Spinal cord (tissue), 10 donors: ENCODE results near the gene TGFBR3. TPM values are rescaled to one million over a fixed set of nuclear protein-coding genes. Genes with fewer than 3 reads are reported as not detected.

Experiments used
- DNase-seq, 6 donors: peaks; one replicate each; pipeline versions ENCODE4 v3.0.0 to v3.0.0-alpha.2; 2013 to 2015; ENCODE audit warnings: low spot score in 6 of 6, low read depth in 4 of 6
- H3K27ac ChIP-seq: one replicate; pipeline ENCODE4 v1.5.1; 2013; ENCODE audit warnings: low read depth, low read length, control low read depth
- H3K27me3 ChIP-seq: one replicate; pipeline ENCODE4 v1.6.1; 2013; ENCODE audit warnings: low read length; ENCODE audit not compliant: control insufficient read depth, insufficient read depth
- H3K36me3 ChIP-seq: one replicate; pipeline ENCODE4 v1.6.1; 2013; ENCODE audit warnings: low read length; ENCODE audit not compliant: control insufficient read depth, insufficient read depth
- H3K4me1 ChIP-seq: one replicate; pipeline ENCODE4 v1.6.1; 2013; ENCODE audit warnings: low read length; ENCODE audit not compliant: control insufficient read depth, insufficient read depth
- H3K4me3 ChIP-seq: one replicate; pipeline ENCODE4 v1.5.1; 2013; ENCODE audit warnings: low read depth, low read length, control low read depth
- H3K9me3 ChIP-seq: one replicate; pipeline ENCODE4 v1.6.1; 2013; ENCODE audit warnings: low read length; ENCODE audit not compliant: control insufficient read depth, insufficient read depth
- WGBS: methylation state at CpG from one replicate; pipeline ENCODE4 v1.1.5; 2013; ENCODE audit warnings: missing lambda C conversion rate; ENCODE audit not compliant: insufficient coverage; 5-methylcytosine and 5-hydroxymethylcytosine counted together
- polyA plus RNA-seq, 2 donors: library from polyadenylated mRNA; unstranded; fragments of 120-200 nt; gene quantifications; one replicate each; pipeline ENCODE4 v1.2.1, GENCODE V29; 2013; ENCODE audit not compliant: insufficient read length in 2 of 2
- total RNA-seq, 2 donors: library from RNA; depleted of rRNA in 1 of 2; stranded (reverse); fragments of 120-200 nt in 1 of 2; fragments of >200 nt in 1 of 2; gene quantifications; one replicate each; pipeline versions ENCODE4 v1.2.3 to v1.2.4, GENCODE V29; 2013 to 2014
- donor health status: healthy.

Gene TGFBR3
- total and polyA plus RNA-seq, 4 donors, result 8.0 to 99.8 (median 30.0) TPM

GRCh38 chr1:91708691-91709090, 177.3 kb downstream of the TGFBR3 start:
- Histone ChIP-seq H3K4me1 (no peaks in the 10 kb centered on the region), H3K27ac (no peak overlapping the region), H3K9me3 (no peaks in the 10 kb centered on the region), H3K4me3 (no peak overlapping the region), H3K27me3 (no peaks in the 10 kb centered on the region), H3K36me3 (no peaks in the 10 kb centered on the region)
- WGBS, result 95% methylated on average over 5 of the region's 5 CpGs
- no peak for DNase-seq

GRCh38 chr1:91707890-91708218, 178.1 kb downstream of the TGFBR3 start:
- Histone ChIP-seq H3K36me3 (no peaks in the 10 kb centered on the region), H3K27me3 (no peaks in the 10 kb centered on the region), H3K4me1 (no peaks in the 10 kb centered on the region), H3K27ac (no peak overlapping the region), H3K9me3 (no peaks in the 10 kb centered on the region), H3K4me3 (no peak overlapping the region)
- 100% methylated on average over 1 of the region's 1 CpG for WGBS
- DNase-seq, result no peak

- Histone ChIP-seq H3K27ac (no peak overlapping the region), H3K27me3 (no peaks in the 10 kb centered on the region), H3K4me1 (no peaks in the 10 kb centered on the region), H3K4me3 (no peak overlapping the region), H3K9me3 (no peaks in the 10 kb centered on the region), H3K36me3 (no peaks in the 10 kb centered on the region)
- no peak for DNase-seq
- 100% methylated on average over 2 of the region's 3 CpGs for WGBS
Observed at GRCh38 chr1:91707114-91707889, 178.6 kb downstream of the TGFBR3 start.

GRCh38 chr1:91706140-91706957, 179.6 kb downstream of the TGFBR3 start:
- no peaks in the 10 kb centered on the region for H3K4me1 ChIP-seq
- no peaks in the 10 kb centered on the region for H3K36me3 ChIP-seq
- 55% methylated on average over 5 of the region's 5 CpGs for WGBS
- no peak overlapping the region for H3K27ac ChIP-seq
- no peaks in the 10 kb centered on the region for H3K27me3 ChIP-seq
- no peak overlapping the region for H3K4me3 ChIP-seq
- no peaks in the 10 kb centered on the region for H3K9me3 ChIP-seq
- DNase-seq, result no peak

- H3K27ac ChIP-seq, result no peak overlapping the region
- no peak for DNase-seq
- 100% methylated on average over 1 of the region's 1 CpG for WGBS
Observed at GRCh38 chr1:91704746-91705145, 181.2 kb downstream of the TGFBR3 start.

GRCh38 chr1:91703095-91703494, 182.9 kb downstream of the TGFBR3 start:
- no peaks in the 10 kb centered on the region for H3K4me1 ChIP-seq

More at GRCh38 chr1:91704746-91705145, 181.2 kb downstream of the TGFBR3 start:
- no peaks in the 10 kb centered on the region for H3K36me3 ChIP-seq
- no peaks in the 10 kb centered on the region for H3K4me1 ChIP-seq
- no peak overlapping the region for H3K4me3 ChIP-seq
- no peaks in the 10 kb centered on the region for H3K27me3 ChIP-seq
- no peaks in the 10 kb centered on the region for H3K9me3 ChIP-seq

GRCh38 chr1:91701472-91701869, 184.5 kb downstream of the TGFBR3 start:
- Histone ChIP-seq H3K36me3 (no peaks in the 10 kb centered on the region), H3K27me3 (no peaks in the 10 kb centered on the region), H3K4me3 (no peak overlapping the region), H3K4me1 (no peaks in the 10 kb centered on the region), H3K27ac (no peak overlapping the region), H3K9me3 (no peaks in the 10 kb centered on the region)
- no peak for DNase-seq
- 100% methylated on average over 1 of the region's 4 CpGs for WGBS

More at GRCh38 chr1:91703095-91703494, 182.9 kb downstream of the TGFBR3 start:
- Histone ChIP-seq H3K27me3 (no peaks in the 10 kb centered on the region), H3K36me3 (no peaks in the 10 kb centered on the region), H3K27ac (no peak overlapping the region), H3K4me3 (no peak overlapping the region), H3K9me3 (no peaks in the 10 kb centered on the region)
- no peak for DNase-seq
- no CpG with 5 or more reads among the region's 4 CpGs for WGBS

GRCh38 chr1:91700771-91701471, 185.0 kb downstream of the TGFBR3 start:
- Histone ChIP-seq H3K27ac (no peak overlapping the region), H3K9me3 (no peaks in the 10 kb centered on the region), H3K4me3 (no peak overlapping the region), H3K27me3 (no peaks in the 10 kb centered on the region), H3K36me3 (no peaks in the 10 kb centered on the region), H3K4me1 (no peaks in the 10 kb centered on the region)
- WGBS, result no CpG with 5 or more reads among the region's 8 CpGs
- no peak for DNase-seq

GRCh38 chr1:91700332-91700731, 185.6 kb downstream of the TGFBR3 start:
- H3K27ac ChIP-seq, result no peak overlapping the region
- DNase-seq, result no peak
- H3K36me3 ChIP-seq, result no peaks in the 10 kb centered on the region
- no peaks in the 10 kb centered on the region for H3K9me3 ChIP-seq
- no peaks in the 10 kb centered on the region for H3K27me3 ChIP-seq
- WGBS, result 100% methylated on average over 1 of the region's 2 CpGs
- H3K4me1 ChIP-seq, result no peaks in the 10 kb centered on the region
- no peak overlapping the region for H3K4me3 ChIP-seq
